UCSD-AML1 (cell line): ENCODE measurements around the gene ZNF519.
A peak's percentile ranks its signal among the peaks of the same experiment; 100 is the strongest.
"Not testable (repeated sequence)": the region's sequence is repeated elsewhere in the genome, so short reads cannot be mapped to it uniquely, and the experiment has no call there.

ENCODE experiments used
- DNase-seq: peaks from one replicate; lab custom pipeline; 2025; ENCODE audit not compliant: unreplicated experiment; lab: John Stamatoyannopoulos, UW

ZNF519 gene

GRCh38 chr18:14132271-14132700 lies at the start of gene ZNF519:
TSS of gene ZNF519 (minus strand) at chr18:14132435. CDS start at chr18:14132277, 158 bp downstream.
- DNase-seq, result peak; percentile 88

GRCh38 chr18:14179306-14179705 lies 47.1 kb upstream of the ZNF519 start:
- no peak for DNase-seq

- peak; percentile 69 for DNase-seq
Observed at GRCh38 chr18:14178321-14179196, 46.3 kb upstream of the ZNF519 start.

DNA sequence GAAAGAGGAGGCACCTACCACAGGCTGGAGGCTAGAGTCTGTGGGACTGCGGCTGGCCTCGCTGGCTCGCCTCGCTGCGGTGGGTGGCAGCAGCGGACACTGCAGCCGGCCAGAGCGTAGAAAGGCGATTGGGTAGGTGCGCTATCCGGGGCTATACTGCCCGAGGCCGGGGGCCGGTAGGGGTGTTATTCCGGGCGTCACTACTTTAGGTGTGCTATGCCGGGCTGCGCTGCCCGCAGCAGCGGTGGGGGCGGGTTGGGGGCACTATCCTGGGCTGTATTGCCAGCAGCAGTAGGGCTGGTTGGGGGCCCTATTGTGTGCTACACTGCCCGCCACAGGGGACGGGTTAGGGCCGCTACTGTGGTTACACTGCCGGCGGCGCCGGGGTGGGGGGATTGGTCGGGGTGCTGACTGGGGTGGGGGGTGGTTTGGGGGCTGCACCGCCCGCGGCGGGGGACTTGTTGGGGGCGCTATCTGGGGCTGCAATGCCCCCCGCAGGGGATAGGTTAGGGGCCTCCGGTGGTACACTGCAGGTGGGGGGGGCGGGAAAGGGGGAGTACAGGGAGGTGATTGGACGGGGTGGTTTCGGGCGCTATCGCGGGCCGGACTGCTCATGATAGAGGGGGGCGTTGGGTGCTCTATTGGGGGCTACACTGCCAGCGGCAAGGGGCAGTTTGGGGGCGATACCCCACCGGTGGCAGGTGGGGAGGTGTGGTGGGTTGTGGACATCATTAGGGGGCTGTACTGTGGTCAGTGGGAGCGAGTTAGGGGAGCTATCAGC lies 45.5 kb upstream of the ZNF519 start:
- DNase-seq, result not testable (repeated sequence)

DNA sequence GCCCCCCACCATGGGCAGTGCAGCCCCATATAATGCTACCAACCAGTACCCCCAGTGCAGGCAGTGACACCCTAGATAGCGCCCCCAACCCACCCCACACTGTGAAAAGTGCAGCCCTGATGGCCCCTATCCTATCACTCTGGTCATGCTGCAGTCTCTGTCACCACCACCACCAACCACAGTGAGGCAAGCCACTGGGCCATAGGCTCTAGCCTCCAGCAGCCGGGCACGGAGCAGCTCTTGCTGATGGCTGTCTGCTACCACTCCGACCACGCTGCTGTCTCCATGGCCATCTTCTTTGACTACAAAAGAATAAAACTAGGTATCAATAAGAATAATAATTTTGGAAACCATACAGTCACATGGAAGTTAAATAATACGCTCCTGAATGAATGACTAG lies 43.2 kb upstream of the ZNF519 start:
- DNase-seq, result not testable (repeated sequence)

GRCh38 chr18:14174706-14175085 lies 42.5 kb upstream of the ZNF519 start:
- no peak for DNase-seq

DNA sequence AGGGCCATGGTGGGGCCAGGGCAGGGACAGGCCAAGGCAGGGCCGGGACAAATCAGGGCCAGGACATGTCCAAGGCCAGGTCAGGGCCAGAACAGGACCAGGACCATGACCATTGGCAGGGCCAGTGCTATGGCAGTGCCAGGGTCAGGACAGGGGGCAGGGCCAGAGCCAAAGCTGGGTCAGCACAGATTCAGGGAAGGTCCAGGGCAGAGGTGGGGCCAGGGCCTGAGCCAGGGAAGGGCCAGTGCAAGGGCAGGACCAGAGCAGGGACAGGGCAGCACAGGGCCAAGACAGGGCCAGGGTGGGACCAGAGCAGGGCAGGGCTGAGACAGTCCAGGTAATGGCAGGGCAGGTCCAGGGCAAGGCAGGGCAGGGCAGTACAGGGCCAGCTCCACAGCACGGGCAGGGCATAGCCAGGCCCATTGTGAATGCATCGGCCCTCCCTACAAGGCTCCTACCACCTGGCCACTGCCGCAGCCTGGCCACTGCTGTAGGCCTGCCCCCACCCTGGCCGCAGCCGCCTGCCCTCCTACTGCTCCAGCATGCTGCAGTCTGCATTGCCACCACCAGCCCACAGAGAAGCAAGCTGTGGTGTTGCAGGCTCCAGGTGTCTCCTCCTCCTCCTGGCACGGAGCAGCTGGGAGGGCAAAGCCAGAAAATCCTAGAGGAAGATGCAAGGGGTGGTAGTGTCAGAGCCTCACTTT lies 41.9 kb upstream of the ZNF519 start:
- not testable (repeated sequence) for DNase-seq

GRCh38 chr18:14173116-14173951 lies 41.1 kb upstream of the ZNF519 start:
- DNase-seq, result not testable (repeated sequence)

DNA sequence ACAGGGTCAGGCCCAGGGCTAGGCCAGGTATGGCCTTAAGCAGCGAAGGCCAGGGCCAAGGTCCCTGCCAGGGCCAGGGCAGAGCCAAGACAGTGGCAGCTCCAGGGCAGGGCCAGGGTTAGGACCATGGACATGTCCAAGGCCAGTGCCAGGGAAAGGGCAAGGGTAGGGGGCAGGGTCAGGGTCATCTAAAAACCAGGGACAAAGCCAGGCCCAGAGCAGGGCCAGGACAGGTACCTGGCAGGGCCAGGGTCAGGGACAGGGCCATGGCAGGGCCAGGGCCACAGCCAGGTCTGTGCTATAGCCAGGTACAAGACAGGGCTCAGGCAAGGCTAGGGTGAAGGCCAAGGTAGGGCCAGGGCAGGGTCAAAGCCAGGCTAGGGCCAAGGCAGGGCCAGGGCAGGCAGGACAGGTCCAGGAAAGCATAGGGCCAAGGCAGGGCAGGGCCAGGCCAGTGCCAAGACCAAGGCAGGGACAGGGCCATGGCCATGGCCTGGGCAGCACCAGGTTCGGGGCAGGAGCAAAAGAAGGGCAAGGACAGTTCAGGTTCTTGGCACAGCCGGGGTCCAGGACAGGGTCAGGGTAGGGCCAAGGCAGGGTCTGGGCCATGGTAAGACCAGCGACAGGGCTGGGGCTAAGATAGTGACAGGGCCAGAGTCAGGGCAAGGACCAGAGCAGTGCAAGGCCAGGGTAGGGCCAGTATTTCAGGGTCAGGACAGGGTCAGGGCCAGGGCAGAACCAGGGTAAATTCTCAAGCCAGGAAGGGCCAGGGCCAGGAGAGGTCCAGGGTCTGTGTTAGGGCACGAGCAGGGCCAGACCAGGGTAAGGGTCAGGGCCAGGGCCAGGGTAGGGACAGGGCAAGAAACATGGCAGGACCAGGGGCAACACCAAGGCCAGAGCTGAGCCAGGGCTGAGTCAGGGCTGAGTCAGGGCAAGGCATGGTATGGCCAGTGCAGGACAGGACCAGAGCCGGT lies 40.2 kb upstream of the ZNF519 start:
- DNase-seq, result not testable (repeated sequence)

DNA sequence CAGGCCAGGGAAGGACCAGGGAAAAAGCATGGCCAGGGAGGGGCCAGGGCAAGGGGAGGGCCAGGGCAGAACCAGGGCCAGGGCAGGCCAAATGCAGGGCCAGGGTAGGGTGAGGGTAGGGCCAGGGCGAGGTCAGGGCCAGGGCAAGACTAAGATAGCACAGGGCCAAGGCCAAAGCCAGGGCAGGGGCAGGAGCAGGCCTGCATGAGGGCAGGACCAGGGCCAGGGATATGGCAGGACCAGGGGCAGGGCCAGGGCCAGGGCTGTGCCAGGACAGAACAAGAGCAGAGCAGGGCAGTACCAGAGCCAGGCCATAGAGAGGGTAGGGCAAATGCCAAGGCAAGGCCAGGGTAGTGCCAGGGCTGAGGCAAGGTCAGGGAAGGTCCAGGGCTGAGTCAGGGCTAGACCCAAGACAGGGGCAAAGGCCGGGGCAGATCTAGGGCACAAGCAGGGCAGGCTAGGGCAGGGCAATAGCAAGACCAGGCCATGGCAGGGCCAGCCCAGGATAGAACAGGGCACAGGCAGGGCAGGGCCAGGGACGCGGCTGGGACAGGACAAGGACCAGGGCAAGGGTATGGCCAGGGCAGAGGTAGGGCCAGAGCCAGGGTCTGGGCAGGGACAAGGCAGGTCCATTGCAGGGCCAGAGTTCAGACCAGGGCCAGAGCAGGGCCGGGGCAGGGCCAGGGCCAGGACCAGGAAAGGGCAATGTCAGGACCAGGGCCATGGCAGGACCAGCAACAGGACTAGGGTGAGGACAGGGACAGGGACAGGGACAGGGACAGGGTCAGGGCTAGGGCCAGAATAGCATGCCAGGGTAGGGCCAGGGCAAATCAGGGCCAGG lies 39.3 kb upstream of the ZNF519 start:
- DNase-seq, result not testable (repeated sequence)

DNA sequence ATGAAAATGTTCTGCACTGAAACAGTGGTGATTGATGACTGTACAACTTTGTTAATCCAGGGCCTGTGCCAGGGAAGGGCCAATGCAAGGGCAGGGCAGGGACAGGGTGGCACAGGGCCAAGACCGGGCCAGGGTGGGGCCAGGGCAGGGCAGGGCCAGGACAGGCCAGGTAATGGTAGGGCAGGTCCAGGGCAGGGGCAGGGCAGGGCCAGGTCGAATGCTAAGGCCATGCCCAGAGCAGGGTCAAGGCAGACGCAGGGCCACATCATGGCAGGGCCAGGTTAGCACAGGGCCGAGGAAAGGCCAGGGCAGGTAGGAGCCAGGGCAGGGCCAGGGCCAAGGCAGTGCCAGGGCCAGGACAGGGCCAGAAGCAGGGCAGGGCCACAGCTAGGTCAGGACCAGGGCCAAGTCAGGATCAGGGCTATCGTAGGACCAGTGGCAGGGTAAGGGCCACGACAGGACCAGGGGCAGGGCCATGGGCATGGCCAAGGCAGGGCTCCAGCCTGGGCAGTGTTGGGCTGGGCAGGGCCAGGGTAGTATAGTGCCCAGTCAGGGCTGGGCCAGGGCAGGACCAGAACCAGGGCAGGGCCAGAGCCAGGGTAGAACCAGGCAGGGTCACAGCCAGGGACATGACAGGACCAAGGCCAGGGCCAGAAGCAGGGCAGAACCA lies 38.3 kb upstream of the ZNF519 start:
- not testable (repeated sequence) for DNase-seq

DNA sequence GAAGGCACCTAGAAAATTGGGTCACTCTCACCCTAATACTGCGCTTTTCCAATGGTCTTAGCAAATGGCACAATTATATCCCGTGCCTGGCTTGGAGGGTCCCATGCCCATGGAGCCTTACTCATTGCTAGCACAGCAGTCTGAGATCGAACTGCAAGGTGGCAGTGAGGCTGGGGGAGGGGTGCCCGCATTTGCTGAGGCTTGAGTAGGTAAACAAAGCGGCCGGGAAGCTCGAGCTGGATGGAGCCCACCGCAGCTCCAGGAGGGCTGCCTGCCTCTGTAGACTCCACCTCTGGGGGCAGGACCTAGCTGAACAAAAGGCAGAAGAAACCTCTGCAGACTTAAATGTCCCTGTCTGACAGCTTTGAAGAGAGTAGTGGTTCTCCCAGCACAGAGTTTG lies 30.7 kb upstream of the ZNF519 start:
- not testable (repeated sequence) for DNase-seq

GRCh38 chr18:14151564-14152113 lies 19.4 kb upstream of the ZNF519 start:
- not testable (repeated sequence) for DNase-seq

GRCh38 chr18:14150766-14151165 lies 18.5 kb upstream of the ZNF519 start:
- not testable (repeated sequence) for DNase-seq

DNA sequence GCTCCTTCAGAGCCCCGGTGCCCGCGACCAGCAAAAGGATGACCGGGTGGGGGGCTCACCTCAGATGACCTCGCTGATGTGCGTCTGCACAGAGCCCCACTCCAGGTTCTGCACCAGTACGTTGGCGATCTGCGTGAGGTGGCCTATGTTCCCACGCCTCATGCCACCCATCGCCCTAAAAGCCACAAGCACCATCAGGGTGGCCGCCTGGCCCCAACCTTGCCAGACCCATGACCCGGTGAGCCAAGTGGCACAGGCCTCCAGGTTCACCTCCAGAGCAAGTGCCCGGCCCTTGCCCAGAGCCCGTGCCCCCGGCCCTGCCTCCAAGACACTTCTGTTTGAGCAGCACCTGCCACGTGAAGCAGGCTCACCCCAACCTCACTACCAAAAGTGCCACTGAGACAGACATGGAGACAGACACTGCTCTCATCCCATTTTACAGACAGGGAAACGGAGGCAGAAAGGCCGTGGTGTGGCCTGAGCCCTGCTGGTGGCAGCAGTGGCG lies 17.7 kb upstream of the ZNF519 start:
- not testable (repeated sequence) for DNase-seq

DNA sequence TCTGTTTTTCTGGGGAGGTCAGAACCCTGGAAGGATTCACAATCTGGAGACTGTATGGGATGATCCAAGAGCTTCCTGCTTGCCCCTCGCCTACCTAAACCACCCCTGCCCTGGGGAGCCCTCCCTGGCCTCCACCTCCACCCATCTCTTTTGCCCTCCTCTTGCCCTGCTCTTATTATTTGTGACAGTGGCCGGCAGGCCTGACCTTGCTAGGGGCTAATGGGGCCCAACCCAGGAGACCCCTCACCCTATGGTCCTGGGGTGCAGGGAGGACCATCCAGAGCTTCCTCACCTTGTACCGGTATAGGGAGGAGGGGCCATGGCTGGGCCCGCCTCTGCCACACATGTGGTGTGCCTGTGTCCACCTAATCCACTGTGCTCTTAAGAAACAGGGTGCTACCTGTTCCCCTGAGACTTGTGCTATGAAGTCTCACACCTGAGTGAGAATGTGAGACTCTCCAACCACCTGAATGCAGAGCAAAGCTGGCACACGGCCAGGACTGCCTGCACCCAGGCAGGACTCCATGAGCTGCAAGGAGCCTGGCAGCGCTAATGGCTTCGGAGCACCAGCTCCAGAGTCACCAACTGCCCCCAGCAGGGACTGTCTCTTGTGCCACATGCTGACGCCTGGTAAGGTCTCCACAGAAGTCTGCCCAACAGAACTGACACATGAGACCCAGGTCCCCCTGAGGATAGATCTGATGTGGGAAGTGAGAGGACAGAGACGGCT lies 17.1 kb upstream of the ZNF519 start:
- DNase-seq, result not testable (repeated sequence)
